Inflammatory macrophage treated with lipopolysaccharide for 1 hour (primary cell): Measurements from ENCODE around the gene KCNE1.

ENCODE experiments used
- DNase-seq, 2 donors: peaks; one replicate each; pipeline ENCODE4 v3.0.0-alpha.2; 2020 to 2022

KCNE1 gene

GRCh38 chr21:34534522-34534921 lies 22.5 kb upstream of the KCNE1 start:
- peak; percentile 34 to 58 for DNase-seq

- no peak for DNase-seq
Observed at GRCh38 chr21:34533938-34534337, 21.9 kb upstream of the KCNE1 start.

GRCh38 chr21:34531399-34531798 lies 19.4 kb upstream of the KCNE1 start:
- no peak for DNase-seq

GRCh38 chr21:34530261-34530660 lies 18.3 kb upstream of the KCNE1 start:
- no peak for DNase-seq

GRCh38 chr21:34528131-34528561 lies 16.1 kb upstream of the KCNE1 start:
- DNase-seq, result no peak

- DNase-seq, result peak; percentile 83 to 86
Observed at GRCh38 chr21:34526618-34527290, 14.7 kb upstream of the KCNE1 start.

GRCh38 chr21:34526241-34526617 lies 14.2 kb upstream of the KCNE1 start:
- peak in 1 of 2 donors; percentile 34 for DNase-seq

GRCh38 chr21:34524646-34525601 lies 12.9 kb upstream of the KCNE1 start:
- no peak for DNase-seq

- no peak for DNase-seq
Observed at GRCh38 chr21:34523019-34523555, 11.1 kb upstream of the KCNE1 start.

- DNase-seq, result peak; percentile 49 to 53
Observed at GRCh38 chr21:34522284-34522683, 10.3 kb upstream of the KCNE1 start.

- DNase-seq, result no peak
Observed at GRCh38 chr21:34521561-34521960, 9.6 kb upstream of the KCNE1 start.

- DNase-seq, result peak; percentile 66 to 77
Observed at GRCh38 chr21:34520764-34521508, 8.9 kb upstream of the KCNE1 start.

- peak; percentile 58 to 69 for DNase-seq
Observed at GRCh38 chr21:34520281-34520680, 8.3 kb upstream of the KCNE1 start.

- no peak for DNase-seq
Observed at GRCh38 chr21:34519694-34520093, 7.7 kb upstream of the KCNE1 start.

- DNase-seq, result no peak
Observed at GRCh38 chr21:34519016-34519415, 7.0 kb upstream of the KCNE1 start.

- no peak for DNase-seq
Observed at GRCh38 chr21:34518301-34518700, 6.3 kb upstream of the KCNE1 start.

GRCh38 chr21:34517491-34518245 lies 5.7 kb upstream of the KCNE1 start:
- peak; percentile 72 to 79 for DNase-seq

- DNase-seq, result no peak
Observed at GRCh38 chr21:34517039-34517438, 5.0 kb upstream of the KCNE1 start.

- DNase-seq, result no peak
Observed at GRCh38 chr21:34514576-34515115, 2.6 kb upstream of the KCNE1 start.

- peak; percentile 67 to 72 for DNase-seq
Observed at GRCh38 chr21:34513129-34513675, 1.2 kb upstream of the KCNE1 start.

GRCh38 chr21:34511181-34511580 lies 829 bp downstream of the KCNE1 start:
- peak; percentile 58 to 64 for DNase-seq
